Right atrium auricular region (tissue), 2 donors: ENCODE results near the gene PHACTR2. TPM values are rescaled to one million over a fixed set of nuclear protein-coding genes. Genes with fewer than 3 reads are reported as not detected.

Experiments
- DNase-seq: peaks from one replicate; pipeline ENCODE4 v3.0.0-alpha.2; 2019; ENCODE audit warnings: low spot score
- H3K27ac ChIP-seq, 2 donors: fragments of 200-600 bp; sonication (generic); 1 replicate in 1 of 2; 2 replicates in 1 of 2; pipeline ENCODE4 v1.5.1; 2016 to 2019
- H3K27me3 ChIP-seq, 2 donors: fragments of 200-600 bp; sonication (generic); one replicate each; pipeline versions ENCODE4 v1.5.1 to v1.6.0; 2017 to 2019
- H3K36me3 ChIP-seq: fragments of 200-600 bp; sonication (generic); one replicate; pipeline ENCODE4 v1.5.1; 2016
- H3K4me1 ChIP-seq, 2 donors: fragments of 200-600 bp; sonication (generic); one replicate each; pipeline versions ENCODE4 v1.5.1 to v1.6.0; 2017 to 2019
- H3K4me3 ChIP-seq, 2 donors: fragments of 200-600 bp; sonication (generic); 1 replicate in 1 of 2; 2 replicates in 1 of 2; pipeline ENCODE4 v1.5.1; 2017 to 2019; ENCODE audit warnings: mild to moderate bottlenecking in 1 of 2, moderate library complexity in 1 of 2
- H3K9me3 ChIP-seq, 2 donors: fragments of 200-600 bp; sonication (generic); one replicate each; pipeline ENCODE4 v1.5.1; 2019
- CTCF ChIP-seq, 2 donors: fragments of 200-600 bp; sonication (generic); IDR thresholded peaks; one replicate each; pipeline ENCODE4 v1.5.1; 2019; ENCODE audit warnings: antibody characterized with exemption in 2 of 2
- total RNA-seq, 2 donors: library from RNA; depleted of rRNA; stranded (reverse); fragments of >200 nt; gene quantifications; one replicate each; pipeline ENCODE4 v1.1.0, GENCODE V29; 2016

The PHACTR2 gene
- total RNA-seq, 2 donors from 2014 or later = 47.6 to 54.4 TPM

- Histone ChIP-seq H3K36me3 (no peaks in the 10 kb centered on the region), H3K4me3 (no peak overlapping the region), H3K27ac (no peak overlapping the region), H3K9me3 (no peaks in the 10 kb centered on the region), H3K27me3 (no peaks in the 10 kb centered on the region), H3K4me1 (peaks cover 0 to 20% of the 10 kb centered on the region in 2 donors)
- TF ChIP-seq CTCF (IDR thresholded peaks at IDR 0.05) = no peak
- no peak for DNase-seq
These were observed 4.1 kb upstream of the PHACTR2 start for GRCh38 chr6:143673669-143674068.

- DNase-seq = no peak
- TF ChIP-seq CTCF (IDR thresholded peaks at IDR 0.05) = no peak
- Histone ChIP-seq H3K36me3 (no peaks in the 10 kb centered on the region), H3K27ac (peak overlapping the region in 1 of 2 donors; percentile 41), H3K27me3 (no peaks in the 10 kb centered on the region), H3K4me3 (no peak overlapping the region), H3K9me3 (no peaks in the 10 kb centered on the region), H3K4me1 (peaks cover 0 to 28% of the 10 kb centered on the region in 2 donors)
These were observed 3.0 kb upstream of the PHACTR2 start for GRCh38 chr6:143674483-143675381.

- TF ChIP-seq CTCF (IDR thresholded peaks at IDR 0.05) = no peak
- Histone ChIP-seq H3K4me3 (no peak overlapping the region), H3K36me3 (no peaks in the 10 kb centered on the region), H3K27me3 (no peaks in the 10 kb centered on the region), H3K9me3 (no peaks in the 10 kb centered on the region), H3K4me1 (peaks cover 0 to 29% of the 10 kb centered on the region in 2 donors), H3K27ac (peak overlapping the region in 1 of 2 donors; percentile 41)
- no peak for DNase-seq
These were observed 2.3 kb upstream of the PHACTR2 start for GRCh38 chr6:143675382-143675900.

- no peak for DNase-seq
- peaks cover 0 to 34% of the 10 kb centered on the region in 2 donors for H3K4me1 ChIP-seq
- no peak overlapping the region for H3K4me3 ChIP-seq
These were observed 1.8 kb upstream of the PHACTR2 start for GRCh38 chr6:143675946-143676345.

GRCh38 chr6:143676437-143677045, 1.2 kb upstream of the PHACTR2 start:
- Histone ChIP-seq H3K4me3 (no peak overlapping the region), H3K4me1 (peaks cover 0 to 37% of the 10 kb centered on the region in 2 donors), H3K27ac (peak overlapping the region in 1 of 2 donors; percentile 41), H3K27me3 (no peaks in the 10 kb centered on the region), H3K9me3 (no peaks in the 10 kb centered on the region), H3K36me3 (no peaks in the 10 kb centered on the region)
- DNase-seq = no peak
- no peak for TF ChIP-seq CTCF (IDR thresholded peaks at IDR 0.05)

More at GRCh38 chr6:143675946-143676345, 1.8 kb upstream of the PHACTR2 start:
- TF ChIP-seq CTCF (IDR thresholded peaks at IDR 0.05) = no peak
- Histone ChIP-seq H3K9me3 (no peaks in the 10 kb centered on the region), H3K27me3 (no peaks in the 10 kb centered on the region), H3K27ac (peak overlapping the region in 1 of 2 donors; percentile 41), H3K36me3 (no peaks in the 10 kb centered on the region)
